K562 (cell line): Measurements from ENCODE around the gene ATRN. TPM values are rescaled to one million over a fixed set of nuclear protein-coding genes. Genes with fewer than 3 reads are reported as not detected.

ENCODE experiments used
- ATAC-seq: fragments of 200-7000 bp; cut with Tn5 transposase; 3 replicates; pipeline ENCODE4 v1.9.1; 2020; ENCODE audit warnings: moderate library complexity
- BruUV-seq: library from RNA; stranded (reverse); fragments of 400-500 nt; replicated peaks from 2 replicates; lab custom pipeline; 2021; lab: Mats Ljungman, UMichigan
- CTCF ChIA-PET: fragments of 300-600 bp; formaldehyde crosslinking; extraction: SDS; loops from one replicate; lab custom pipeline; 2021; ENCODE audit warnings: low intra/inter-chr PET ratio; lab: Yijun Ruan, JAX
- POLR2A ChIA-PET: fragments of 300-600, 350-650 bp; sonication (Branson Sonifier 250); formaldehyde crosslinking; extraction: SDS; loops from one replicate; lab custom pipeline; 2021; ENCODE audit warnings: antibody characterized with exemption, inconsistent platforms; lab: Yijun Ruan, JAX
- DNase-seq, 4 experiments: peaks; one replicate each; pipeline versions ENCODE4 v3.0.0 to v3.0.0-alpha.2; 2011 to 2018; ENCODE audit warnings: low spot score in 3 of 4, mixed read lengths in 3 of 4; ENCODE audit errors: extremely low read depth in 1 of 4
- FAIRE-seq: peaks from 2 replicates; lab custom pipeline; 2011; peaks lifted over from hg19 to GRCh38; lab: Jason Lieb, UNC
- H2AFZ ChIP-seq: 2 replicates; pipeline ENCODE4 v1.6.0; 2011; ENCODE audit warnings: low read depth, low read length, control low read depth, inconsistent platforms
- H3K27ac ChIP-seq: fragments of 200-600 bp; 3 replicates; pipeline ENCODE4 v1.8.0; 2011; ENCODE audit warnings: low read depth, mild to moderate bottlenecking, control low read depth, inconsistent platforms, low read length, moderate library complexity, mixed read lengths; ENCODE audit errors: extremely low read depth
- H3K27me3 ChIP-seq, 2 experiments: fragments of 300-600 bp in 1 of 2; 2 replicates in 1 of 2; 3 replicates in 1 of 2; pipeline versions ENCODE4 v1.6.0 to v1.8.0; 2011; ENCODE audit warnings: inconsistent platforms in 2 of 2, low read length in 2 of 2, mild to moderate bottlenecking in 1 of 2, mixed read lengths in 1 of 2, moderate library complexity in 1 of 2; ENCODE audit not compliant: control insufficient read depth in 2 of 2, insufficient read depth in 2 of 2
- H3K36me3 ChIP-seq: fragments of 300-600 bp; 3 replicates; pipeline ENCODE4 v1.8.0; 2011; ENCODE audit warnings: mild to moderate bottlenecking, low read length, inconsistent platforms; ENCODE audit not compliant: control insufficient read depth, insufficient read depth
- H3K4me1 ChIP-seq, 2 experiments: fragments of 200-600 bp in 1 of 2; replicated peaks in 1 of 2; 2 replicates in 1 of 2; 3 replicates in 1 of 2; pipeline versions ENCODE4 v1.5.1 to v1.8.0; 2011; ENCODE audit warnings: inconsistent platforms in 2 of 2, low read length in 2 of 2, mild to moderate bottlenecking in 1 of 2, mixed read lengths in 1 of 2, moderate library complexity in 1 of 2; ENCODE audit not compliant: control insufficient read depth in 2 of 2, insufficient read depth in 2 of 2
- H3K4me2 ChIP-seq: 2 replicates; pipeline ENCODE4 v1.6.1; 2011; ENCODE audit warnings: low read length, control low read depth, inconsistent platforms, mixed read lengths; ENCODE audit not compliant: insufficient read depth
- H3K4me3 ChIP-seq: fragments of 200-600 bp; sonication (generic), shearing (Covaris generic); 2 replicates; pipeline ENCODE4 v1.5.1; 2016; ENCODE audit warnings: control low read depth, inconsistent platforms
- H3K79me2 ChIP-seq: fragments of 200-600 bp; 3 replicates; pipeline ENCODE4 v1.8.0; 2011; ENCODE audit warnings: low read length, inconsistent platforms; ENCODE audit not compliant: control insufficient read depth, insufficient read depth
- H3K9ac ChIP-seq, 2 experiments: 2 replicates each; pipeline versions ENCODE4 v1.6.0 to v1.6.1; 2011; ENCODE audit warnings: low read depth in 2 of 2, low read length in 2 of 2, control low read depth in 1 of 2, inconsistent platforms in 1 of 2, mild to moderate bottlenecking in 1 of 2, mixed read lengths in 1 of 2; ENCODE audit not compliant: insufficient read depth in 1 of 2
- H3K9me1 ChIP-seq: one replicate; pipeline ENCODE4 v1.6.0; 2011; ENCODE audit warnings: inconsistent platforms, mild to moderate bottlenecking, low read length, moderate library complexity; ENCODE audit not compliant: control insufficient read depth, insufficient read depth
- H3K9me3 ChIP-seq: replicated peaks from 2 replicates; pipeline ENCODE4 v1.5.1; 2011; ENCODE audit warnings: low read depth, low read length, inconsistent platforms; ENCODE audit not compliant: control insufficient read depth, insufficient read depth
- H4K20me1 ChIP-seq: replicated peaks from 2 replicates; pipeline ENCODE4 v1.6.1; 2011; ENCODE audit warnings: low read length, inconsistent platforms, mixed read lengths; ENCODE audit not compliant: control insufficient read depth, insufficient read depth
- ELF1 ChIP-seq: fragments of 200-800 bp; sonication (Bioruptor generic); IDR thresholded peaks from 2 replicates; pipeline ENCODE4 v1.6.1; 2016; ENCODE audit warnings: missing genetic modification characterization, missing compliant biosample characterization
- ERF ChIP-seq: fragments of 450-650 bp; formaldehyde crosslinking; IDR thresholded peaks from 2 replicates; pipeline ENCODE4 v1.4.0; 2020; ENCODE audit warnings: mild to moderate bottlenecking, mixed read lengths
- ESRRA ChIP-seq: fragments of 450-650 bp; IDR thresholded peaks from 2 replicates; pipeline ENCODE4 v1.6.1; 2014; ENCODE audit warnings: low read depth, mild to moderate bottlenecking, moderate library complexity, borderline replicate concordance
- HDAC8 ChIP-seq: fragments of 450-650 bp; IDR thresholded peaks from 2 replicates; pipeline ENCODE4 v1.6.1; 2016; ENCODE audit warnings: mild to moderate bottlenecking, missing genetic modification characterization, moderate library complexity, missing compliant biosample characterization
- MYC ChIP-seq, 2 experiments: fragments of 250-450 bp in 1 of 2; sonication (Bioruptor Pico) in 1 of 2; IDR thresholded peaks; 2 replicates each; pipeline versions ENCODE4 v1.5.1 to v1.6.1; 2012 to 2021; ENCODE audit warnings: low read depth in 2 of 2, borderline replicate concordance in 1 of 2, improper control_type of control experiment in 1 of 2, low read length in 1 of 2, mild to moderate bottlenecking in 1 of 2, moderate library complexity in 1 of 2
- NCOA4 ChIP-seq: fragments of 450-650 bp; IDR thresholded peaks from 2 replicates; pipeline ENCODE4 v1.6.1; 2018; ENCODE audit warnings: mild to moderate bottlenecking; ENCODE audit not compliant: partially characterized antibody
- NFATC3 ChIP-seq: fragments of 450-650 bp; IDR thresholded peaks from 2 replicates; pipeline ENCODE4 v1.6.1; 2017; ENCODE audit warnings: mild to moderate bottlenecking
- NFIC ChIP-seq: fragments of 450-650 bp; IDR thresholded peaks from 2 replicates; pipeline ENCODE4 v1.6.1; 2017; ENCODE audit warnings: mild to moderate bottlenecking, inconsistent platforms
- PHTF2 ChIP-seq: fragments of 250-450 bp; sonication (Bioruptor Pico); IDR thresholded peaks from 2 replicates; pipeline ENCODE4 v1.5.0; 2021; ENCODE audit warnings: mild to moderate bottlenecking
- POLR3A ChIP-seq: IDR thresholded peaks from 2 replicates; pipeline ENCODE4 v1.6.1; 2011; ENCODE audit warnings: borderline replicate concordance, mild to moderate bottlenecking, moderate library complexity; ENCODE audit not compliant: insufficient read length, insufficient read depth; ENCODE audit errors: extremely low read depth
- SETDB1 ChIP-seq: IDR thresholded peaks from one replicate; pipeline ENCODE4 v1.6.1; 2012; ENCODE audit warnings: low read length, control low read depth, inconsistent platforms
- TCF7L2 ChIP-seq: fragments of 150-350 bp; IDR thresholded peaks from 2 replicates; pipeline ENCODE4 v1.6.1; 2016; ENCODE audit warnings: low read depth, mild to moderate bottlenecking, low read length, moderate library complexity
- USF2 ChIP-seq: sonication (generic); formaldehyde crosslinking; IDR thresholded peaks from 2 replicates; pipeline ENCODE4 v1.5.0; 2020; ENCODE audit warnings: missing genetic modification reagents
- WGBS: fragments of 100-300 bp; shearing (Covaris generic); methylation state at CpG from one replicate; pipeline ENCODE4 v1.1.6; 2016; ENCODE audit warnings: low coverage, mixed read lengths; ENCODE audit not compliant: insufficient coverage; ENCODE audit errors: missing lambda C conversion rate; 5-methylcytosine and 5-hydroxymethylcytosine counted together
- in situ Hi-C: fragments of 300-500 bp; cut with MboI; formaldehyde crosslinking; loops from 4 replicates; pipeline ENCODE4 v1.15.0; 2018; ENCODE audit warnings: inconsistent platforms, mixed read lengths
- intact Hi-C: fragments of 100-400 bp; cut with micrococcal nuclease; formaldehyde crosslinking; loops from 2 replicates; pipeline ENCODE4 v1.14.2; 2022
- polyA plus RNA-seq, 8 experiments: library from polyadenylated mRNA; depleted of rRNA in 4 of 8; stranded (reverse) in 5 of 8; unstranded in 3 of 8; fragments of >200 nt; fragmentation: Nextera tagmentation in 2 of 8; fragmentation: Illumina TruSeq in 1 of 8; extraction: Ambion mirVana in 2 of 8; extraction: Trizol in 1 of 8; gene quantifications; 2 replicates each; pipeline versions ENCODE4 v1.2.1 to v1.2.3, GENCODE V29; 2011 to 2014; ENCODE audit warnings: inconsistent platforms in 1 of 8, missing spikeins in 1 of 8
- total RNA-seq, 7 experiments: library from RNA; depleted of rRNA in 6 of 7; stranded (reverse); fragments of >200 nt in 6 of 7; fragmentation: Illumina TruSeq in 2 of 7; extraction: Trizol in 2 of 7; gene quantifications; 2 replicates each; pipeline versions ENCODE4 v1.2.1 to v1.2.3, GENCODE V29; 2011 to 2021; ENCODE audit warnings: low replicate concordance in 1 of 7

Gene ATRN
- total and polyA plus RNA-seq, 9 of the 15 experiments (the other 6 are each of a cell fraction or from before 2014, with no cell fraction given), result 0.69 to 16.5 (median 7.6) TPM

GRCh38 chr20:3678856-3679720 lies 208.3 kb downstream of the ATRN start:
- in situ Hi-C loops, result no loop called here
- FAIRE-seq, result no peak
- no peak for TF ChIP-seq ELF1 (tag)
- no peak for TF ChIP-seq NFATC3
- no peak for TF ChIP-seq HDAC8 (tag)
- no peak for TF ChIP-seq NFIC
- no peak for TF ChIP-seq ERF (CRISPR knock-in tag)
- TF ChIP-seq TCF7L2, result no peak
- no peak for TF ChIP-seq SETDB1
- no peak for TF ChIP-seq USF2 (CRISPR knock-in tag)
- TF ChIP-seq PHTF2, result no peak
- no peak for TF ChIP-seq POLR3A
- TF ChIP-seq NCOA4, result no peak
- TF ChIP-seq MYC (IDR thresholded peaks at IDR 0.05; ENCODE audit: low read depth, low read length), result no peak
- no peak for TF ChIP-seq MYC (CRISPR knock-in tag; IDR thresholded peaks at IDR 0.05; ENCODE audit: borderline replicate concordance, low read depth)
- TF ChIP-seq ESRRA, result no peak

More at GRCh38 chr20:3678856-3679720, 208.3 kb downstream of the ATRN start:
- H2AFZ ChIP-seq, result no peak overlapping the region
- H3K27me3 ChIP-seq, result peaks cover 0 to 15% of the 10 kb centered on the region in 2 experiments; a peak in 2 of 5 replicates
- H3K9ac ChIP-seq, result peak overlapping the region in 1 of 2 experiments; percentile 17; a peak in 1 of 4 replicates
- H3K4me1 ChIP-seq, result peaks cover 0 to 31% of the 10 kb centered on the region in 2 experiments; a peak in 2 of 5 replicates
- no peak for ATAC-seq
- ChIA-PET POLR2A (no interaction called here), CTCF (interaction anchor here (0.6 kb wide), 1 partner anchor 28 kb away, joined by 3 read pairs; no protein-coding TSS in a partner anchor)
- no peak overlapping the region for H3K4me2 ChIP-seq
- H3K79me2 ChIP-seq, result no peaks in the 10 kb centered on the region
- no peaks in the 10 kb centered on the region for H3K36me3 ChIP-seq
- no TSS peak for BruUV-seq
- no peak for DNase-seq
- no peak overlapping the region for H3K27ac ChIP-seq
- WGBS, result 32% methylated on average over 12 of the region's 14 CpGs
- intact Hi-C loops, result loop anchor here (10.0 kb wide), 1 partner anchor 106 kb away; the partner anchor contains the start of genes CENPB and SPEF1
- H4K20me1 ChIP-seq, result no peaks in the 10 kb centered on the region
- H3K4me3 ChIP-seq, result no peak overlapping the region
- no peaks in the 10 kb centered on the region for H3K9me3 ChIP-seq
- no peaks in the 10 kb centered on the region for H3K9me1 ChIP-seq
